GM12878 (cell line): ENCODE data around the gene SELENOH. TPM values are rescaled to one million over a fixed set of nuclear protein-coding genes. Genes with fewer than 3 reads are reported as not detected.
A peak's percentile ranks its signal among the peaks of the same experiment; 100 is the strongest.

Experiments
- ATF7 ChIP-seq: fragments of 450-650 bp; IDR thresholded peaks from 2 replicates; pipeline ENCODE4 v1.6.1; 2016; ENCODE audit warnings: low read depth, mild to moderate bottlenecking
- BCLAF1 ChIP-seq: fragments of 450-650 bp; IDR thresholded peaks from 2 replicates; pipeline ENCODE4 v1.6.1; 2017; ENCODE audit warnings: antibody characterized with exemption, mild to moderate bottlenecking, moderate library complexity
- CREB1 ChIP-seq: IDR thresholded peaks from 2 replicates; pipeline ENCODE4 v1.6.1; 2012; ENCODE audit warnings: low read depth, mild to moderate bottlenecking, inconsistent platforms
- CREM ChIP-seq: IDR thresholded peaks from 2 replicates; pipeline ENCODE4 v1.6.1; 2014; ENCODE audit warnings: antibody characterized with exemption, low read depth
- EP300 ChIP-seq, 2 experiments: fragments of 150-350 bp in 1 of 2; IDR thresholded peaks; 2 replicates each; pipeline ENCODE4 v1.6.1; 2011 to 2012; ENCODE audit warnings: low read depth in 2 of 2, low read length in 2 of 2, borderline replicate concordance in 1 of 2, improper control_type of control experiment in 1 of 2, inconsistent platforms in 1 of 2; ENCODE audit not compliant: control insufficient read depth in 1 of 2
- IKZF1 ChIP-seq: fragments of 450-650 bp; conservative IDR thresholded peaks from 2 replicates; pipeline ENCODE4 v1.6.1; 2017; ENCODE audit warnings: antibody characterized with exemption, mild to moderate bottlenecking
- IRF4 ChIP-seq: IDR thresholded peaks from 2 replicates; pipeline ENCODE4 v1.6.1; 2011; ENCODE audit warnings: low read depth, low read length
- JUNB ChIP-seq: IDR thresholded peaks from 2 replicates; pipeline ENCODE4 v1.6.1; 2016; ENCODE audit warnings: antibody characterized with exemption, mild to moderate bottlenecking
- JUND ChIP-seq: IDR thresholded peaks from 2 replicates; pipeline ENCODE4 v1.6.1; 2012; ENCODE audit warnings: low read depth, mild to moderate bottlenecking, low read length, improper control_type of control experiment, moderate library complexity
- MLLT1 ChIP-seq: fragments of 450-650 bp; IDR thresholded peaks from 2 replicates; pipeline ENCODE4 v1.6.1; 2016; ENCODE audit warnings: mild to moderate bottlenecking
- PAX5 ChIP-seq: IDR thresholded peaks from 2 replicates; pipeline ENCODE4 v1.6.1; 2011; ENCODE audit warnings: low read depth, low read length, borderline replicate concordance
- SMAD5 ChIP-seq: IDR thresholded peaks from 2 replicates; pipeline ENCODE4 v1.6.1; 2016; ENCODE audit warnings: antibody characterized with exemption, low read depth
- SPI1 ChIP-seq: IDR thresholded peaks from 2 replicates; pipeline ENCODE4 v1.6.1; 2011; ENCODE audit warnings: low read depth, mild to moderate bottlenecking, low read length, moderate library complexity, borderline replicate concordance; ENCODE audit not compliant: insufficient read depth
- TCF7 ChIP-seq: IDR thresholded peaks from 2 replicates; pipeline ENCODE4 v1.6.1; 2014; ENCODE audit warnings: antibody characterized with exemption, borderline replicate concordance
- polyA plus RNA-seq, 11 experiments: library from polyadenylated mRNA; depleted of rRNA in 4 of 11; unstranded in 6 of 11; stranded (reverse) in 5 of 11; fragments of >200 nt; fragmentation: Nextera tagmentation in 4 of 11; fragmentation: Illumina TruSeq in 1 of 11; extraction: Ambion mirVana in 4 of 11; extraction: Trizol in 1 of 11; gene quantifications; 1 replicate in 1 of 11; 2 replicates in 10 of 11; pipeline versions ENCODE4 v1.2.1 to v1.2.3, GENCODE V29; 2011 to 2016; ENCODE audit warnings: inconsistent platforms in 2 of 11, missing spikeins in 2 of 11, low read depth in 1 of 11
- total RNA-seq, 4 experiments: library from RNA; depleted of rRNA in 3 of 4; stranded (reverse); fragments of >200 nt in 3 of 4; fragmentation: Illumina TruSeq in 1 of 4; extraction: Trizol in 1 of 4; gene quantifications; 2 replicates each; pipeline versions ENCODE4 v1.2.1 to v1.2.3, GENCODE V29; 2013 to 2021
- TF ChIP-seq, protein P1 (sequence below): fragments of 450-650 bp; IDR thresholded peaks from 2 replicates; pipeline ENCODE4 v1.6.1; 2014; ENCODE audit warnings: mild to moderate bottlenecking
- TF ChIP-seq, protein P2 (sequence below): fragments of 450-650 bp; formaldehyde crosslinking; IDR thresholded peaks from 2 replicates; pipeline ENCODE4 v1.5.0; 2022; ENCODE audit warnings: mild to moderate bottlenecking, missing genetic modification characterization
- TF ChIP-seq, protein P3 (sequence below): fragments of 450-650 bp; formaldehyde crosslinking; IDR thresholded peaks from 2 replicates; pipeline ENCODE4 v1.4.0; 2020; ENCODE audit warnings: mild to moderate bottlenecking, moderate library complexity

The SELENOH gene
- total and polyA plus RNA-seq, 10 of the 15 experiments (the other 5 are each of a cell fraction or from before 2014, with no cell fraction given) = 20.3 to 458 (median 200) TPM

DNA sequence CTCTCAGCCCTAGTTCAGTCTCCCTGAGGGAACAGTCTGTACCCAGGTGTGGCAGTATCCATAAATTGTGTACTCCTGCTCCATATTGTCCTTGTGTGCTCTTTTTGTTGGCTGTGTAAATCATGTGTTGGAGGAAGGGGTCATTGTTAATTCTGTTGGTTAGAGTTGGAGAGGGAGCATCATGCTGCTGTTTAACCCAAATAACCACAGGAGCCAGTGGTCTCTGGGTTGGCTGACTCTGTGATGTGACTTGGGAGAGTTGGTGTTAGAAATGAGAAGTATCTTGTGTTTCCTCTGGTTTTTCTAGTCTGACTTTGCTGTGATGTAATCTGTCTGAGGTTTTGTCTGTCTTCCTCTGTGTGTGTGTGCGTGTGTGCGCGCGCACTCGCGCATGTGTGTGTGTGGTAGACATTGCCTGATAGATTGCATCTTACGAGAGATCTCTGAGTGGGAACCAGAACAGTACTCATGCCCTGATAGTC, 50.8 kb downstream of the SELENOH start (continued):
- TF ChIP-seq MLLT1 = peak; percentile 86
- peak; percentile 49 to 81; a peak in 3 of 4 replicates for TF ChIP-seq EP300 (IDR thresholded peaks at IDR 0.05; ENCODE audit: borderline replicate concordance in 1 of 2, control insufficient read depth in 1 of 2, low read depth in 2 of 2, low read length in 2 of 2)
- TF ChIP-seq CREB1 = peak; percentile 85
- TF ChIP-seq ATF7 = peak; percentile 99
- TF ChIP-seq, protein P1, sequence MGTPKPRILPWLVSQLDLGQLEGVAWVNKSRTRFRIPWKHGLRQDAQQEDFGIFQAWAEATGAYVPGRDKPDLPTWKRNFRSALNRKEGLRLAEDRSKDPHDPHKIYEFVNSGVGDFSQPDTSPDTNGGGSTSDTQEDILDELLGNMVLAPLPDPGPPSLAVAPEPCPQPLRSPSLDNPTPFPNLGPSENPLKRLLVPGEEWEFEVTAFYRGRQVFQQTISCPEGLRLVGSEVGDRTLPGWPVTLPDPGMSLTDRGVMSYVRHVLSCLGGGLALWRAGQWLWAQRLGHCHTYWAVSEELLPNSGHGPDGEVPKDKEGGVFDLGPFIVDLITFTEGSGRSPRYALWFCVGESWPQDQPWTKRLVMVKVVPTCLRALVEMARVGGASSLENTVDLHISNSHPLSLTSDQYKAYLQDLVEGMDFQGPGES = no peak
- TF ChIP-seq PAX5 = peak; percentile 88
- TF ChIP-seq JUNB = peak; percentile 65
- TF ChIP-seq SPI1 = peak; percentile 31; the same call in 1 of the 2 replicates
- TF ChIP-seq IKZF1 = peak; percentile 67
- TF ChIP-seq, protein P2, sequence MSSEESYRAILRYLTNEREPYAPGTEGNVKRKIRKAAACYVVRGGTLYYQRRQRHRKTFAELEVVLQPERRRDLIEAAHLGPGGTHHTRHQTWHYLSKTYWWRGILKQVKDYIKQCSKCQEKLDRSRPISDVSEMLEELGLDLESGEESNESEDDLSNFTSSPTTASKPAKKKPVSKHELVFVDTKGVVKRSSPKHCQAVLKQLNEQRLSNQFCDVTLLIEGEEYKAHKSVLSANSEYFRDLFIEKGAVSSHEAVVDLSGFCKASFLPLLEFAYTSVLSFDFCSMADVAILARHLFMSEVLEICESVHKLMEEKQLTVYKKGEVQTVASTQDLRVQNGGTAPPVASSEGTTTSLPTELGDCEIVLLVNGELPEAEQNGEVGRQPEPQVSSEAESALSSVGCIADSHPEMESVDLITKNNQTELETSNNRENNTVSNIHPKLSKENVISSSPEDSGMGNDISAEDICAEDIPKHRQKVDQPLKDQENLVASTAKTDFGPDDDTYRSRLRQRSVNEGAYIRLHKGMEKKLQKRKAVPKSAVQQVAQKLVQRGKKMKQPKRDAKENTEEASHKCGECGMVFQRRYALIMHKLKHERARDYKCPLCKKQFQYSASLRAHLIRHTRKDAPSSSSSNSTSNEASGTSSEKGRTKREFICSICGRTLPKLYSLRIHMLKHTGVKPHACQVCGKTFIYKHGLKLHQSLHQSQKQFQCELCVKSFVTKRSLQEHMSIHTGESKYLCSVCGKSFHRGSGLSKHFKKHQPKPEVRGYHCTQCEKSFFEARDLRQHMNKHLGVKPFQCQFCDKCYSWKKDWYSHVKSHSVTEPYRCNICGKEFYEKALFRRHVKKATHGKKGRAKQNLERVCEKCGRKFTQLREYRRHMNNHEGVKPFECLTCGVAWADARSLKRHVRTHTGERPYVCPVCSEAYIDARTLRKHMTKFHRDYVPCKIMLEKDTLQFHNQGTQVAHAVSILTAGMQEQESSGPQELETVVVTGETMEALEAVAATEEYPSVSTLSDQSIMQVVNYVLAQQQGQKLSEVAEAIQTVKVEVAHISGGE (CRISPR knock-in tag) = no peak
- TF ChIP-seq BCLAF1 = no peak
- TF ChIP-seq JUND = no peak
- TF ChIP-seq IRF4 = peak; percentile 65; the same call in 1 of the 2 replicates
- TF ChIP-seq, protein P3, sequence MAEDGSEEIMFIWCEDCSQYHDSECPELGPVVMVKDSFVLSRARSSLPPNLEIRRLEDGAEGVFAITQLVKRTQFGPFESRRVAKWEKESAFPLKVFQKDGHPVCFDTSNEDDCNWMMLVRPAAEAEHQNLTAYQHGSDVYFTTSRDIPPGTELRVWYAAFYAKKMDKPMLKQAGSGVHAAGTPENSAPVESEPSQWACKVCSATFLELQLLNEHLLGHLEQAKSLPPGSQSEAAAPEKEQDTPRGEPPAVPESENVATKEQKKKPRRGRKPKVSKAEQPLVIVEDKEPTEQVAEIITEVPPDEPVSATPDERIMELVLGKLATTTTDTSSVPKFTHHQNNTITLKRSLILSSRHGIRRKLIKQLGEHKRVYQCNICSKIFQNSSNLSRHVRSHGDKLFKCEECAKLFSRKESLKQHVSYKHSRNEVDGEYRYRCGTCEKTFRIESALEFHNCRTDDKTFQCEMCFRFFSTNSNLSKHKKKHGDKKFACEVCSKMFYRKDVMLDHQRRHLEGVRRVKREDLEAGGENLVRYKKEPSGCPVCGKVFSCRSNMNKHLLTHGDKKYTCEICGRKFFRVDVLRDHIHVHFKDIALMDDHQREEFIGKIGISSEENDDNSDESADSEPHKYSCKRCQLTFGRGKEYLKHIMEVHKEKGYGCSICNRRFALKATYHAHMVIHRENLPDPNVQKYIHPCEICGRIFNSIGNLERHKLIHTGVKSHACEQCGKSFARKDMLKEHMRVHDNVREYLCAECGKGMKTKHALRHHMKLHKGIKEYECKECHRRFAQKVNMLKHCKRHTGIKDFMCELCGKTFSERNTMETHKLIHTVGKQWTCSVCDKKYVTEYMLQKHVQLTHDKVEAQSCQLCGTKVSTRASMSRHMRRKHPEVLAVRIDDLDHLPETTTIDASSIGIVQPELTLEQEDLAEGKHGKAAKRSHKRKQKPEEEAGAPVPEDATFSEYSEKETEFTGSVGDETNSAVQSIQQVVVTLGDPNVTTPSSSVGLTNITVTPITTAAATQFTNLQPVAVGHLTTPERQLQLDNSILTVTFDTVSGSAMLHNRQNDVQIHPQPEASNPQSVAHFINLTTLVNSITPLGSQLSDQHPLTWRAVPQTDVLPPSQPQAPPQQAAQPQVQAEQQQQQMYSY = no peak
- 0 out of 2 replicates have a peak, but pooled peaks have one; percentile 27 for TF ChIP-seq TCF7
- no peak for TF ChIP-seq SMAD5
- peak; percentile 87 for TF ChIP-seq CREM
